Dermis blood vessel endothelial cell (primary cell): Measurements from ENCODE around the gene C20orf202. TPM values are rescaled to one million over a fixed set of nuclear protein-coding genes. Genes with fewer than 3 reads are reported as not detected.

ENCODE experiments used
- DNase-seq: peaks from one replicate; pipeline ENCODE4 v3.0.0; 2010
- total RNA-seq: library from RNA; depleted of rRNA; stranded (reverse); fragments of >200 nt; gene quantifications from 2 replicates; pipeline ENCODE4 v1.2.3, GENCODE V29; 2014

C20orf202 gene
- total RNA-seq, 1 donor from 2014 or later = not detected

DNA sequence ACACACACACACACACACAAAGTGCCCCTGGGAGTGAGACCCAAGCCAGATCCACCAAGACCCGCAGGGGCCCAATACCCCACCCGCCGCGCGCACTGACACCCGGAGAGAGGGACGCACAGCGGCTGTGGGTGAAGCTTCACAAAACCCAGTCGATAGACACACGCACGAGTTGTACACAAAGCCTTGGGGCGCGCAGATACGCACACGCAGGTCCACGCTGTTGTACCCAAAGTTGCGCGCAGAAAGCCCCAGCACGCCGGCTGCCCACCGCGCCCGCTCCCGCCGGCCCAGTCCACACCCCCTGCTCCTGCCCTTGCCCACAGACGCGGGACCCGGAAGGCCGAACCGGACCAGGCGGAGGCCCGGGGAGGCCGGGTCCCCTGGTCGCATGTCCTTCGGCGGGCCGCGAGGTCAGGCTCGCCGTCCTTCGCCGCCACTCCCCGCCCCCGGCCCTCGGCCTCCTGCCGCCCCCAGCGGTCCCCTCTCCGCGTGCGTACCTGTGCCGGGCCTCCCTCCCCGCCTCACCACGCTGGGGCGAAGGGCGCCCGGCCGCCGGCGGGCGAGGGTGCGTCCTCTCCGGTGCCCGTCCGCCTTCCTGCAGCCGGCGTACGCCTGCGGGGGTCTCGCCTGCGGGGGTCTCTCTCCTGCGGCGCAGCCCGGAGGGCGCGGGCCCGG is 18.5 kb upstream of the C20orf202 start, which contains the start of gene TMEM74B:
Gene TMEM74B, minus strand, starts transcription at position 344 of the 678 bp plus-strand sequence. CDS start 1,180 bp downstream, outside the sequence.
- peak; percentile 16 for DNase-seq

DNA sequence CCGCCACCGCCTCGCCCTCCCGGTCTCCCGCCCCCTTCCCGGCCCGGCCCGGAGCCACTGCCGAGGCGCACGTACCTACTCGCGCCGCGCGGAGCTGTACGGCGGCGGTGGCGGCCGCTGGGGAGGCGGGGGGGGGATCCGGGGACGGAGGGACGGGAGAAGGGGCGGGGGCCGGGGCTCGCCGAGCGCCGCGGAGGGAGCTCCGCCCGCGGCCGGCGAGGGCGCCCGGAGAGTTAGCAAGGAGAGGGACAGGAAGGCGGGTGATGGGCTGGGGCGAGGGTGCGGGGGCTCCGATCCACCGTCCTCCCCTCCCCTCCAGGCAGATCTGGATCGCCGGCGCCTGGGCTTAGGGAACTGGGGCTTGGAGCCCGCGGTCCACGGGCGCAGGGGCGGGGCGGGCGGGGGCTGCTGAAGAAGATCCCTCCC is 17.9 kb upstream of the C20orf202 start:
- no peak for DNase-seq

DNA sequence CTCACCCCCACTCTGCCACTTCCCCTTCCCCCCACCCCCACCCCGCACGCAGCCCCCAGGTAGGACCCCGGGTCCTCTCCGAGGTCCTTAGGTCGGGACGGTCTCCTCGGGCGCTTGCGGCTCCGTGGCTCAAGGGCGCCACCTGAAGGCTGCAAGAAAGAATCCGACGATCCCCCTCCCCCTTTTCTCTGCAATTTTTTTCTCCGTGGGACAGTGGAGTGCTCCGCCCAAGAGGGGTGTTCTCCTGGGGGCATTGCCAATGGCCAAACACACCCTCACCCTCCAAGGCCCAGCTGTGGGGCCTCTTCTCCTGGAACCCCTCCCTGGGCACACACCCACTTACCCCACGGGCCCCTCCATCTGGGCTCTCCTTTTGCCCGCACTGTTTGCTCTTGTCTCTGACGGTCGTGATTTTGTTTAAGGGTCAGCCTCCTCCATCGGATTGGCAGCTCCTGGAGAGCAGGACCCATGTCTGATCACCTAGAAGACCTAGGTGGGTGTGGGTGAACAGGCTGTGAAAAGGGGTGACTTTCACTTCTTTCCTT is 17.4 kb upstream of the C20orf202 start:
- DNase-seq = peak; percentile 76

DNA sequence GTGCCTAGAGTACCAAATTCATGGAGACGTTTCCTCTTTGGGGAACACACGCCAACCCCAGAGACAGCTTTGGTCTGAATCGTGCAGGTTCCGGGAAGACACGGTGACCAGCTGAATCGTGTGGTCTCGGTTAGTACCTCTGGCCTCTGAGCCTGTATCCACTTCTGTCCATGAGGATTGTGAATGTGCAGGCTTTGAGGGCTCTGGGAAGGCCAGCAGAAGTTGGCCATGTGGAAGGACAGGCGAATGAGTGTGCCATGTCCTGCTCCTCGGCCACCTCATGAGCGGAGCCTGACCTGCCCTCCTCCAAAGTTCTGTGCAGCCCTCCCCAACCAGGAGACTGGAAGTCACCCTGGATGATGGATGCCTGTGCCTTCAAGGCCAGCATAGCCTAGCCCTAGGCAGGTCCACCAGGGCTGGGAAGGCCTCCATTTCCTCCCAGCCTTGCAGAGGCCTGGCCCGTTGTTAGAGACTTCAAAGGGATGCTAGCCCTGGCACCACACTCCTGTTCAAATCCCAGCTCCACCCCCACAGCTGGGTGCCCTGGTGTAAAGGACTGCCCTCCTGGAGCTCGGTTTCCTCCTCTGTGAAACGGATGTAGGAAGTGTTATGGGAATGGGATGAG is 16.8 kb upstream of the C20orf202 start:
- no peak for DNase-seq

DNA sequence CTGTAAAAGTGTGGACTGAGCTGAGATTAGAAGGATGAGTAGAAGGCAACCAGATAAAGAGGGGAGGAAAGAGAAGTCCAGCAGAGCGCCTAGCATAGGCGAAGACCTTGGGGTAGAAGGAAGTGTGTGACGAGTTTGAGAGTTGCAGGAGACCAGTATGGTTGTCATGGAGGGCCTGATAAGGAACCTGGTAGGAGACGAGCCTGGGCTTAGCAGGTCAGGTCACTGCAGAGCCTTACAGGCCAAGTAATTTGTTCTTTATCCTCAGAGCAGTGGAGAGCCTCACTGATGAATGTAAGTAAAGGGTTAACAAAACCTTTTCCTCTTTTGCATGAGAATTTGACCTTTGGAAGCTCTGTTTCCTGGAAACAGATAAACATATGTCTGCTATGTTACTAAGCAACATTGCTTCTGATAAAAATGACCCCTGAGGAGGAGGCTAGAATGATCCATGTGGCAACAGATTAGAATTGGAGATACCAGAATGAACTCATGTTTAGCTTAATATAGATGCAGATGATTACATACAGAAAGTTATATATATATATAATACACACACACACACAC is 15.6 kb upstream of the C20orf202 start:
- peak; percentile 20 for DNase-seq

DNA sequence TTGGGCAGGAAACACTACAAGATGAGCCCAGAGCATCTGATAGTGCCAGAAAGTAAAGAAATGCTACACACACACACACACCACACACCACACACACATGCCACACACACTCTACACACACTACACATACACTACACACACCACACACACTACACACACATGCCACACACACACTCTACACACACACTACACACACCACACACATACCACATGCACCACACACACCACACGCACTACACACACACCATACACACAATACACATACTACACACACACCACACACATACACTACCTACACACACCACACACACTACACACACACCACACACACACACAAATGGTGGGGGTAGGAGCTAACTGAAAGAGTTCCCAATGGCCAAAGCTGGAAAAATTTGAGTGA is 14.9 kb upstream of the C20orf202 start:
- no peak for DNase-seq

DNA sequence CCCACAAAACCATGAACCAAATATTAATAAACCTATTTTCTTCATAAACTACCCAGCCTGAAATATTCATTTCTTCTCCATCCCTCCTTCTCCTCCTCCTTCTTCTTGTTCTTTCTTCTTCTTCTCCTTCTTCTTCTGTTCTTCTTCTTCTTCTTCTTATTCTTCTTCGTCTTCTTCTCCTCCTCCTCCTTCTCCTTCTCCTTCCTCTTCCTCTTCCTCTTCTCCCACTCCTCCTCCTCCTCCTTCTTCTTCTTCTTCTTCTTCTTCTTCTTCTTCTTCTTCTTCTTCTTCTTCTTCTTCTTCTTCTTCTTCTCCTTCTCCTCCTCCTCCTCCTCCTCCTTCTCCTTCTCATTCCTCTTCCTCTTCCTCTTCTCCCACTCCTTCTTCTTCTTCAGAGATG is 13.4 kb upstream of the C20orf202 start:
- no peak for DNase-seq

DNA sequence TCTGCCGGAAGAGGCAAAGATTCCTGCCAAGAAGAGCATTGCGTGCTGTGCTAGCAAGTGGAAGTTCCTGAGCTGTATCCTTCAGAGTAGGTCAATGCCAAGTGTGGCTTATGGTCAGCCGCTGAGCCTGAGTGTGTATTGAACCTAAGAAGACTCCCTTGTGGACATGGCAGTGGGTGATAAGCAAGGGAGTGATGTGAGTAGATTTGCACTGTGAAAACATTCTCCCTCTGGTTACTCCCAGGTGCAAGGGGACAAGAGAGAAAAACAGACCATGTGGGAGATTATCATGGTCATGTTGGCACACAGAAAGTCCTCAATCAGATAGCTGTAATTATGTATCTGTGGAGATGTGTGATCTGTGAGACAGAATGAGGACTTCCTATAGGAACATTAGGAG is 12.4 kb upstream of the C20orf202 start:
- DNase-seq = no peak

DNA sequence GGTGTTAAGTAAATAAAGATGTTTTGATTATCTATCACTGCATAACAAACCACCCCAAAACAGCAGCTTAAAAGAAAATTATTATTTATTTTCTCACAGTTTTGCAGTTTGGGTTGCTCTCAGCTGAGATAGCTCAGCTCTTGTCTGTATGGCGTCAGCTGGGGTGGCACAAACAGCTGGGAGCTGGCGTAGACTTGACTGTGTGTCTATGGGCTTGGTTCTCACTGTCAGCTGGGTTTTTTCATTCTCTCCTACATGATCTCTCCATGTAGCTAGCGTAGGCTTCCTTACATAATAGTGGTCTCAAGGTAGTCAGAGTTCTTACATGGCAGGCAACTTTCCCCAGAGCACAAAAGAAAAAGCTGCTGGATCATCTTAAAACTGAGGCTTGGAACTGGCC is 12.0 kb upstream of the C20orf202 start:
- no peak for DNase-seq

DNA sequence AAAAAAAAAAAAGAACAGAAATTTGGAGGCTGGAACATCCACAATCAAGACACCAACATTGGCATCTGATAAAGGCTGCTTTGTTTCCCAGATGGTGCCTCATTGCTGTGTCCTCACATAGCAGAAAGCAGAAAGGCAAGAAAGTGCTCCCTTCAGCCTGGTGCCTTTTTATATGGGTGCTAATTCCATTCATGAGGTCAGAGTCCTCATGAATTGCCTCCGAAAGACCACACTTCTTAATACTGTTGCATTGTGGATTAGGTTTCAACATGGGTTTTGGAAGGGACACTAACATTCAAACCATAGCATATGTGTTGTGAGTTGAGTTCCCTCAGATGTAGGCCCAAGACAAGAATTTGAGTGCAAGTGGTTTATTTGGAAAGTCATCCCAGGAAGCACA is 8.0 kb upstream of the C20orf202 start:
- no peak for DNase-seq

DNA sequence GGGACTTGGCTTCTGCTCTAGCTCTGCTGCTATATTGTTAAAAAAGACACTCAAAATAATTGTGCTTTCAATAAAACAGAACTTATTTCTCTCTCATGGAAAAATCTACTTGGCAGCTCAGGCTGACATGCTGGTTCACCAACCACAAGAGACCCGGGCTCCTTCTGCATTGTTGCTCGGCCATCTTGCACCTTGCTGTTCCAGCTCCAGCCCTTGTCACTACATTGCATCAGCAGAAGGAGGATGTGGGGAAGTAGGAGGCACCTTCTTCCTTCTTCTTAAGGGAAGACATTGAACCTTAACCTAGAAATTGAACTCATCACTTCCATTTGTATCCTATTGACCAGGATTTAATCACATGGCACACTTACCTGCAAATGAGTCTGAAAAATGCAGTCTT is 6.6 kb upstream of the C20orf202 start:
- DNase-seq = no peak

DNA sequence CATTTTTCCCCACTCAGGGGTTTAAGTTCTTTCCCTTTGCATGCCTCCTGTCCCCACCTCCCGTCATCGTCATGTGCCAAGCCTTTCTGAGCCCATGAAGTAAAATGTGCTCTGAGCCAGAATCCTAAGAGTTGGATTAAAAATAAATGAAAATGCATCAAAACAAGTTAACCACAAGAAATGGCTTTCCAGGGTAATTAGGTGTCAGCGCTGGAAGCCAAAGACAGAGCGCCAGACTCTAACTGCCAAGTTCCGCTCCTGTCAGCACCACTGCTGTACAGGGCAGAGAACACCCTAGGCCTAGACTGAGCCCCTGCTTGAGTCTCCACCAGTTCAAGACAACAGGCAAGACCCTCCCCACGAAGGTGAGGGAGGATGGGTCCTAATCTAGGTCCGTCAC is 5.5 kb upstream of the C20orf202 start:
- no peak for DNase-seq

DNA sequence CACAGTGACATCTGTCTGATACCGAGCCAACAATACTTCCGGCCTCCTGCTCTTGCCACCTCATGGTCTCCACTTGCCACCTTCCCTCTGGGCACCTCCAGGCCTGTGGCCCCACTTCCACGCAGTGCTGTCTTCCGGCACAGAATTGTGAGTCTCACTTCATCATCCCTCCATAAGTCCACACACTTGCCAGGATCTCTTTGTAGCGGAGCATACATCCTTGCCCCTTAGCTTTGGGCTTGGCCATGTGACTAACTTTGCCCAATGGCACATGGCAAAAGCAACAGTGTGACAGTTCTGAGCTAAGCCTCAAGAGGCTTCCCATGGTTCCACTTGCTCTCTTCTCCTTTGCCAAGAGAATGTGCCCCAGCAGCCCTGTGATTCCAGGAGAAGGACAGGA is 4.5 kb upstream of the C20orf202 start:
- DNase-seq = no peak

DNA sequence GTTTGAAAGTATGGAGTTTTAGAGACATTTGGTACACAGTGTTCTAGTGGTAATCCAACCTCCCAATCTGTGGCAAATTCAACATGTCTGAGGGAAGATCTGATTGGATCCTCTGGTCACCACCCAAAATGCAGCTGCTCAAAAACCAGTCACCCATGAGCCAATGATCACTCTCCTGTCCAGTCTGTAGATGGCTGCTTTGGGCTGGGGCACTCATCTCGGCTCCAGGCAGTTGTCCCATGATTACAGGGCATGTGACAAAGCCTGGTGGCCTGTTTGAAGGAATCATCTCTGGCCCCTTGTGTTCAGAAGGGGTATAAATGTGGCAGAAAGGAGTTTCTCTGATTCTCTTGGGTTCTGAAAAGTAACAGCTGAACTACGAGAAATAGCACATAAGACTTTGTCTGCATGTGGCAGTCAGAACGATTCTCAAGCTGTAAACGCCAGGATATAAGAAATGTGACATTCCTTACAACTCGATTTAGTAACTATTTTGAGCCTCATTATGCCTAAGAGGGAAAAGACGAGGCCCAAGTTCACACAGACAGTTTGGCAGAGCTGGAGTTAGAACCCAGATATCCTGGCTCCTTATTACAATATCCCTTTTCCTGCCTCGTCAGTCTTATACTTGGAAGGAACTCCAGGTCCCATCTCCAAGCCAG is 3.9 kb upstream of the C20orf202 start:
- no peak for DNase-seq

DNA sequence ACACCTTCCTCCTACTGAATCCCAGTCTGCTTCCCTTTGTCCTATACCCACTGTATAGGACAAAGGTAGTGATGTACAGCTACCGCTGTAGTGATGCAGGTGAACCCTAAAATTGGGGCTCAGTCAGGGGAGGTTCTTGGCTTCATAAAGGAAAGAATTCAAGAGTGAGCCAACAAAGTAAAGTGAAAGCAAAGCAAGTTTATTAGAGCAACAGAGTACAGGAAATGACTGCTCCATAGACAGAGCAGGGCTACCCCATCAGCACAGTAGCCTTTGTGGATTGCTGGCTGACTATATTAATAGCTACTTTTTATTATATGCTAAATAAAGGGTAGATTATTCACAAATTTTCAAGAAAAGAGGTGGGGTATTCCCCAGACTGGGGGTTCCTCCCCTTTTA is 3.3 kb upstream of the C20orf202 start:
- DNase-seq = peak; percentile 30

DNA sequence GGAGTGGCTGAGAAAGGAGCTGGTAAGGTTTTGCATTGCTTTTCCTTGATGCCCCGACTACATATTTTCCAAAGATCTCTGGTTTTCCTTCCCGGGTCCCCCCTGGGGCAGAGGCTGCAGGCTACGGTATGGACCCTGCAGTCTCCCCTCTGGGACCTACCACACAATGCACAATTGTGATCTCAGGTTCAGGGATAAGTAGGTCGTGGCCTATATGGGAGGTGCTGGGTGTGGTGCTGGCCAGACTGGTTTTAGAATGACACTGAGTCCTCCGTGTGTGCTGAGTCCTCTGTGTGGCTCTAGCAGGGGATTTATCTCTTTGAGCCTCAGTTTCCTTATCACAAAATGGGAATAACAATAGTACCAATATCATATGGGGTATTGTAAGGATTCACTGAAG is 376 bp downstream of the C20orf202 start:
- DNase-seq = no peak

DNA sequence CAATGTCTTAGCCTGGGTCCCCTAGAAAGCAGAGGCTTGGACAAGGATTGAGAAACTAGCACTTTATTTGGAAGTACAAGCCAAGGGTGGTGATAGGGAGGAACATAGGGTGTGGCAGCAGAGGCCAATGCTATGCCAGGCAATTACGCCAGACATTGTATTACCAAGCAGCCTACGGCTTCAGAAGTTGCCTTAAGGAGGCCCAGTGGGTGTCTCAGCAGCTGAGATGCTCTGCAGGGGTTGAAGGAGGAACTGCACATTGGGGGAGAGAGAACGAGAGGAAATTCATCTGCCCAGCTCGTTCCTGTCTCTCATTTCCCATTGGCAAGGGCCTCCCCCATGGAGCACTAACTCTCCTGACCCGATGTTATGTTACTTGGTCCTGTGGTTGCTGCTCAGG is 859 bp downstream of the C20orf202 start:
- DNase-seq = no peak

DNA sequence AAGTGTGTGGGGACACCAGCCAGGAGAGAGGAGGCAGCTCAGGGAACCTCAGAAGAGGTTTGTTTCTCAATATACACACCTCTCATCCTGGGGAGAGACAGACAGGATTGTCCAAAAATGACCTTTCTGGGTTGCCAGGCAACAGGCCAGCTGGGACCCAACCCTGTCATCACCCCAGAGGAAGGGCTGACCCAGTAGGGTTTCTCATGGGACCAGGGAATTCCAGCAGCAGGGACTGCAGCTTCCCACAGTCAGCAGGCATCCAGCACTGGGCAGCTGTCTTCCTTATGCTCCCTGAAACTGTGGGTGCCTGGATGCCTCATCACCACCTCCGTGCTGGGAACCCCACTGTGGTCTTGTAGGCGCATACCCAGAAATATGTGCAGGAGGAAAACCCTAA is 1.3 kb downstream of the C20orf202 start:
- no peak for DNase-seq

DNA sequence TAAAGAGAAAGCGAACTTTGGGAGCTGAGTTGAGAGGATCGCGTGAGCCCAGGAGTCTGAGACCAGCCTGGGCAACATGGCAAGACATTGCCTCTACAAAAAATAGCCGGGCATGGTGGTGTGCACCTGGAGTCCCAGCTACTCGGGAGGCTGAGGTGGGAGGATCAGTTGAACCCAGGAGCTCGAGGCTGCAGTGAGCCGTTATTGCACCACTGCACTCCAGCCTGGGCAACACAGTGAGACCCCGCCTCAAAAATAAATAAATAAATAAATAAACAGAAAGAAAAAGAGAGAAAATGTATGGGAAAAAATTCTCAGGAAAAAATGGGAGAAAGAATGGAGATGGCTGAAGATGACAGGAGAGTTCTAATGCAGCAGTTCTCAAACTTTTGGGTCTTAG is 2.5 kb downstream of the C20orf202 start:
- no peak for DNase-seq

DNA sequence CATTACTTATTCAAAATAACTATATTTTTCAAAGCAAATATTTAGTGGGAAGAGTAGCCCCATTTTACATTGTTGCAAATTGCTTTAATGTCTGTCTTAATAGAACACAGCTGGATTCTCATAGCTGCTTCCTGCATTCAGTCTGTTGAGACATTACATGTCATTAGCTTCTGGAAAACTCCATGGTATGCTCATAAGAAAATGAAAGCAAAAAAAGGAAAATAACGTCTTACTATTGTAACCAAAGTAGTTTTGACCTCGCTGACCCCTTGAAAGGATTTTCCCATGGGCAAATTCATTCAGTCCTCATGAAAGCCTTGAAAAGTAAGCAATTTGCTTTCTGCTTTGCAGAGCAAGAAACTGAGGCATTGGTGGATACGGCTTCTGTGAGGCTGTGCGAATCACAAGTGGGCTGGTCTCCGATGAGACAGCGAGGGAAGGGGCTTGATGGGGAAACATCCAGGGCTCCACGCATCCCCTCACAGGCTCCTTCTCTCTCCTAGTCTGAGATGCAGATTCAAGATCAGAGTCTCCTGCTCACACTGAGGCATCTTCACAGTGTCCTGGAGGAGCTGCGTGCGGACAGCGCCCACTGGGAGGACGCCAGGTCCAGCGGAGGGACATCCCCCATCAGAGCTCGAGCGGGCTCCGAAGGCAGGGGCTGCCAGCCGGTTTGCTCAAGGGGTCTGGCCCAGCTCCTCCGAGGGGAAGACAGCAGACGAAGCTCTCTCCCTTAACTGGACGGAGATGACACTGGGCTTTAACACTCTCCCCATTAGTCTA is 3.3 kb downstream of the C20orf202 start:
- DNase-seq = no peak

DNA sequence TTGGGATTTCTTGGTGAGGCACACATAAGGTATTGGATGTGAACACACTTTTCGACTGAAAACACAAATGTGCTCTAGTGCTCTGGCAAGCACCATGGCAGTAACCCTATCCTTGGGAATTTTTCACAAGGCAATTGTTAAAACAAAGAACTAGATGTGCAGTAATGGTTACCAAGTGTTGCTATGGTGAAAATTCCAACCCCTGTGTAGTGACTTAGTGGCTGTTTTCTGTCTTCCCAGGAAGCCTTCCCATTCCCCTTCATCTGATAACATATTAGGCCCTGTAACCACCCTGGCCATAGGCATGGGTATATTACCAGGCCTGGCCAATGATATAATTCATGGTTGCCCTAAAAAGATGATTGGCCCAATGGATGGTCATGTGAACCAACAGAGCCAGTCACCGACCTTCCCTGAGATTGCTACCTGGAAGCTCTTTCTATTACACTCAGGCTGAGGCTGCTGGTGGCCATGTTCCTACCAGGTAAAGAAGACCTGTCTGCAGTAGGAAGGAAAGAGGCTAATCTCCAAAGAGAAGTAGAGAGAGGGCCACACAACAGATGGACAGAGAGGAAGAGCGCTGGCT is 4.1 kb downstream of the C20orf202 start:
- no peak for DNase-seq
